T1000 (cell line): ENCODE measurements around the gene CDKN2B.

ENCODE experiments used
- DNase-seq: peaks from one replicate; lab custom pipeline; 2025; ENCODE audit warnings: mixed read lengths; lab: John Stamatoyannopoulos, UW

Gene CDKN2B

GRCh38 chr9:22033012-22033630 is 24.0 kb upstream of the CDKN2B start:
- no peak for DNase-seq

GRCh38 chr9:22031655-22032411 is 22.7 kb upstream of the CDKN2B start:
- DNase-seq: no peak

- DNase-seq: no peak
These were observed 21.0 kb upstream of the CDKN2B start for GRCh38 chr9:22030101-22030598.

- no peak for DNase-seq
These were observed 20.1 kb upstream of the CDKN2B start for GRCh38 chr9:22029231-22029630.

- DNase-seq: no peak
These were observed 19.3 kb upstream of the CDKN2B start for GRCh38 chr9:22028394-22028793.

GRCh38 chr9:22026696-22027095 is 17.6 kb upstream of the CDKN2B start:
- DNase-seq: no peak

- DNase-seq: no peak
These were observed 13.3 kb upstream of the CDKN2B start for GRCh38 chr9:22022396-22022795.

- no peak for DNase-seq
These were observed 1.9 kb upstream of the CDKN2B start for GRCh38 chr9:22010866-22011625.

- no peak for DNase-seq
These were observed 382 bp upstream of the CDKN2B start for GRCh38 chr9:22009506-22009867.

GRCh38 chr9:22008384-22008716 is 755 bp downstream of the CDKN2B start:
- DNase-seq: no peak

GRCh38 chr9:22005702-22006606 is 3.2 kb downstream of the CDKN2B start:
- no peak for DNase-seq

GRCh38 chr9:22005021-22005701 is 3.9 kb downstream of the CDKN2B start:
- DNase-seq: no peak

- no peak for DNase-seq
These were observed 7.1 kb downstream of the CDKN2B start for GRCh38 chr9:22002038-22002437.

- no peak for DNase-seq
These were observed 11.1 kb downstream of the CDKN2B start for GRCh38 chr9:21998026-21998425.

- no peak for DNase-seq
These were observed 11.6 kb downstream of the CDKN2B start for GRCh38 chr9:21997480-21997879.

GRCh38 chr9:21996858-21997257 is 12.2 kb downstream of the CDKN2B start:
- DNase-seq: no peak

- no peak for DNase-seq
These were observed 12.7 kb downstream of the CDKN2B start for GRCh38 chr9:21996438-21996837.

GRCh38 chr9:21995666-21996398 is 13.3 kb downstream of the CDKN2B start:
- peak; percentile 39 for DNase-seq

GRCh38 chr9:21995006-21995665 is 14.0 kb downstream of the CDKN2B start:
- peak; percentile 48 for DNase-seq

GRCh38 chr9:21994556-21995005 is 14.5 kb downstream of the CDKN2B start, which contains the start of gene CDKN2B-AS1:
Gene CDKN2B-AS1 (plus strand): TSS chr9:21994791.
- DNase-seq: peak; percentile 60
